ENCODE results near the gene CHID1.

Gene CHID1

DNA sequence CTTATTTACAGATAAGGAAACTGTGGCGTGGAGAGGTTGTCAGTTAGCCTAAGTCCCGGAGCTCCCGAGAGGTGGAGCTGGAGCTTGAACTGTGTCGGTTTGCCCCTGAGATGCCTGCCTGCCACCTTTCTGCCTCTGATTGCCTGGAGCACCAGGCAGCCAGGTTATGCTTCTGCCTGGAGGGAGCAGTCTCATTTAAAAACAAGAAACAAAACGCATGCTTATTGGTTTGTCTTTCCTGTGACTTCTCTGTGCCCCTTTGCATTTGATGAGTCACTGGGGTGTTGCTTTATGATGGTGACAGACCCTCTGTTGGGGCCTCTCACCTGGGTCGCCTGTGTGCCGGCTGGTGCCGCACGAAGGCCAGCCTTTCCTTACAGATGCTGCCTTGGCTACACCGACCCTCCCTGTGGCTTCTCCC, 27.2 kb upstream of the CHID1 start:
- Histone ChIP-seq H3K36me3 (ENCODE audit: control insufficient read depth, insufficient read depth, low read length) (no peaks in the 10 kb centered on the region; the same call in 1 of the 2 replicates), H3K27me3 (replicated peaks; ENCODE audit: control insufficient read depth, insufficient read depth, low read length) (no peaks in the 10 kb centered on the region), H3K4me3 (replicated peaks; ENCODE audit: low read depth, low read length) (no peak overlapping the region)
- TF ChIP-seq, protein P1, sequence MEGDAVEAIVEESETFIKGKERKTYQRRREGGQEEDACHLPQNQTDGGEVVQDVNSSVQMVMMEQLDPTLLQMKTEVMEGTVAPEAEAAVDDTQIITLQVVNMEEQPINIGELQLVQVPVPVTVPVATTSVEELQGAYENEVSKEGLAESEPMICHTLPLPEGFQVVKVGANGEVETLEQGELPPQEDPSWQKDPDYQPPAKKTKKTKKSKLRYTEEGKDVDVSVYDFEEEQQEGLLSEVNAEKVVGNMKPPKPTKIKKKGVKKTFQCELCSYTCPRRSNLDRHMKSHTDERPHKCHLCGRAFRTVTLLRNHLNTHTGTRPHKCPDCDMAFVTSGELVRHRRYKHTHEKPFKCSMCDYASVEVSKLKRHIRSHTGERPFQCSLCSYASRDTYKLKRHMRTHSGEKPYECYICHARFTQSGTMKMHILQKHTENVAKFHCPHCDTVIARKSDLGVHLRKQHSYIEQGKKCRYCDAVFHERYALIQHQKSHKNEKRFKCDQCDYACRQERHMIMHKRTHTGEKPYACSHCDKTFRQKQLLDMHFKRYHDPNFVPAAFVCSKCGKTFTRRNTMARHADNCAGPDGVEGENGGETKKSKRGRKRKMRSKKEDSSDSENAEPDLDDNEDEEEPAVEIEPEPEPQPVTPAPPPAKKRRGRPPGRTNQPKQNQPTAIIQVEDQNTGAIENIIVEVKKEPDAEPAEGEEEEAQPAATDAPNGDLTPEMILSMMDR (IDR thresholded peaks at IDR 0.05; ENCODE audit: insufficient read depth, low read length, poor library complexity, severe bottlenecking) = no peak
- no peak for DNase-seq (ENCODE audit: extremely low read depth, insufficient read length)

DNA sequence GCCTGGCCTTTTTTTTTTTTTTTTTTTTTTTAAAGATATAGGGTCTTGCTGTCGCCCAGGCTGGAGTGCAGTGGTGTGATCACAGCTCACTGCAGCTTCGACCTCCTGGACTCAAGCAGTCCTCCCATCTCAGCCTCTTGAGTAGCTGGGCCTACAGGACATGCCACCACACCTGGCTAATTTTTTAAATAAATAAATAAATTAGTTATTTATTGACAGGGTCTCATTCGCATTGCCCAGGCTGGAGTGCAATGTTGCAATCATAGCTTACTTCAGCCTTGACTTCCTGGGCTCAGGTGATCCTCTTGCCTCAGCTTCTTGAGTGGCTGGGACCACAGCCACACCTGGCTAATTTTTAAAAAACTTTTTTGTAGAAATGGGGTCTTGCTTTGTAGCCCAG, 25.6 kb upstream of the CHID1 start:
- DNase-seq (ENCODE audit: extremely low read depth, insufficient read length) = no peak
- Histone ChIP-seq H3K36me3 (ENCODE audit: control insufficient read depth, insufficient read depth, low read length) (no peaks in the 10 kb centered on the region), H3K4me3 (replicated peaks; ENCODE audit: low read depth, low read length) (no peak overlapping the region), H3K27me3 (replicated peaks; ENCODE audit: control insufficient read depth, insufficient read depth, low read length) (no peaks in the 10 kb centered on the region)
- TF ChIP-seq, protein P1 (IDR thresholded peaks at IDR 0.05; ENCODE audit: insufficient read depth, low read length, poor library complexity, severe bottlenecking) = no peak

DNA sequence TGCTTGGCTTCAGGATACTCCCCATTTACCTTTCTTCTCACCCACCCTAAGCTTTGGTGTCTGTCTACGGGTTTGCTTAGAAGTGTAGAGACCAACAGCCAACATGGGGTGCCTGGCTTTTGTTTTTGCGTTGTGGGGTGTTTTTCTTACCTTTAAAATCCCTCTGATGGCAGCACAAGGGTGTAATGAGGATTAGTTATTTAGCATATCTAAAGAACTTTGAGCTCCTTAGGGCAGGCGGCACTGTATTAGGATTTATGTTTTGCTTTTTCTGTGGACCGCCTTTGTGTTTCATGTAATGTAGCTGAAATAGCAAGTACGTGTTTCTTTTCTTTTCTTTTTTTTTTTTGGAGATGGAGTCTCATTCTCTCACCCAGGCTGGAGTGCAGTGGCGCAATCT, 23.9 kb upstream of the CHID1 start:
- Histone ChIP-seq H3K36me3 (ENCODE audit: control insufficient read depth, insufficient read depth, low read length) (no peaks in the 10 kb centered on the region), H3K4me3 (replicated peaks; ENCODE audit: low read depth, low read length) (no peak overlapping the region), H3K27me3 (replicated peaks; ENCODE audit: control insufficient read depth, insufficient read depth, low read length) (no peaks in the 10 kb centered on the region)
- TF ChIP-seq, protein P1 (IDR thresholded peaks at IDR 0.05; ENCODE audit: insufficient read depth, low read length, poor library complexity, severe bottlenecking) = no peak
- DNase-seq (ENCODE audit: extremely low read depth, insufficient read length) = no peak

DNA sequence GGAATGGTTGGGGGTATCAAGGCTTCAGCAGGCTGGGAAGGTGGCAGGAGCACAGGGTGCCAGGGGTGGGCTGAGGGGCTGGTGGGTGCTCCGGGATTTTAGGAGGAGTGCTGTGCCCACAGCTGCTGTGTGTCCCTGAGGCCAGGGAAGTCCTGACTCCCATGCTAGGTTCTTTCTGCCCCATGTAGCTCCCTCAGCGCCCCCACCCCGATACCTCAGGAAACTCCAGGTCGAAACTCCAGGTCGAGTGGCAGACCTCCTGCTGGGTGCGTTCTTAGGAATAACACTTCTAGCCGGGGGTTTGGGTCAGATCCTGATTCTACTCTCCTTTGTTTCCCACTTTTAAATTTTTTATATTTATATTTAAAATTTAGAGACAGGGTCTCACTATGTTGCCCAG, 23.3 kb upstream of the CHID1 start:
- H3K4me3 ChIP-seq (replicated peaks; ENCODE audit: low read depth, low read length) = no peak overlapping the region
- TF ChIP-seq, protein P1 (IDR thresholded peaks at IDR 0.05; ENCODE audit: insufficient read depth, low read length, poor library complexity, severe bottlenecking) = no peak
- no peaks in the 10 kb centered on the region for H3K27me3 ChIP-seq (replicated peaks; ENCODE audit: control insufficient read depth, insufficient read depth, low read length)
- DNase-seq (ENCODE audit: extremely low read depth, insufficient read length) = no peak
- H3K36me3 ChIP-seq (ENCODE audit: control insufficient read depth, insufficient read depth, low read length) = no peaks in the 10 kb centered on the region

DNA sequence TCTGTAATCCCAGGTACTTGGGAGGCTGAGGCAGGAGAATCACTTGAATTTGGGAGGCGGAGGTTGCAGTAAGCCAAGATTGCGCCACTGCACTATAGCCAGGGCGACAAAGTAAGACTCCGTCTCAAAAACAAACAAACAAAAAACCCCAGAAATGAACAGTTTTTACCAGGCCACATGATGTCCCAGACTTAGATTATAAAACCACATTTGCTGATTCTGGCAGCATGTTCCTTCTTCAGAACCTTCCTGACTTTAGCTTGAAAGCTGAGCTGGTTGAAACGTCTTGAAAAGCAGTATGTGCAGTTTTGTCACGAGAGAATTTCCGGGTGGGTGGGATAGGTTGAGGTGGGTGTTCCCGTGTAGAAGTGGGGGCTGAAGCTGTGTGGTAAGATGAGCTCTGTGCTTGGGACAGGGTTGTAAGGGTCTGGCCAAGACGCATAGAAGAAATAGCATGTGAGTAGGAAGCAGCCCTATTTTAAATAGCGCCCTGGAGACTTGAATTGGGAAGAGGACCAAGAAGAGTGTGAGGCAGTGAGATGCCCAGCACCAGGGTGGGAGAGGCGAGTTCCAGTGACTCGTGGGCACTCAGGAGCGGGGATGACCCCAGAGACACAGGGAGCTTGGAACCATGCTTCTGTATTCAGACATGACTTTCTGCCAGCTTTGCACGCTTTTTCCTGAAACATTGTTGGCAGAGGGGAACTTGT, 22.7 kb upstream of the CHID1 start:
- no peak overlapping the region for H3K4me3 ChIP-seq (replicated peaks; ENCODE audit: low read depth, low read length)

More for the DNA sequence above, 22.7 kb upstream of the CHID1 start:
- H3K36me3 ChIP-seq (ENCODE audit: control insufficient read depth, insufficient read depth, low read length) = no peaks in the 10 kb centered on the region
- no peaks in the 10 kb centered on the region for H3K27me3 ChIP-seq (replicated peaks; ENCODE audit: control insufficient read depth, insufficient read depth, low read length)
- no peak for DNase-seq (ENCODE audit: extremely low read depth, insufficient read length)
- TF ChIP-seq, protein P1 (IDR thresholded peaks at IDR 0.05; ENCODE audit: insufficient read depth, low read length, poor library complexity, severe bottlenecking) = no peak
